SK-N-SH (cell line): ENCODE data around the gene CDH13. TPM values are rescaled to one million over a fixed set of nuclear protein-coding genes. Genes with fewer than 3 reads are reported as not detected.
A peak's percentile ranks its signal among the peaks of the same experiment; 100 is the strongest.

Source experiments
- CTCF ChIA-PET: fragments of 300-600, 350-600 bp; formaldehyde crosslinking; extraction: SDS; loops from one replicate; lab custom pipeline; 2021; lab: Yijun Ruan, JAX
- POLR2A ChIA-PET: fragments of 350-600 bp; sonication (Branson Sonifier 250); formaldehyde crosslinking; extraction: SDS; loops from one replicate; lab custom pipeline; 2020; ENCODE audit warnings: antibody characterized with exemption, inconsistent platforms; lab: Yijun Ruan, JAX
- DNase-seq: peaks from one replicate; pipeline ENCODE4 v3.0.0; 2012
- H2AFZ ChIP-seq: fragments of 200-600 bp; sonication (generic); 2 replicates; pipeline ENCODE4 v1.8.1; 2016; ENCODE audit warnings: antibody characterized with exemption, mild to moderate bottlenecking, low read depth
- H3F3A ChIP-seq: fragments of 200-600 bp; sonication (generic); replicated peaks from 2 replicates; pipeline ENCODE3; 2016; ENCODE audit warnings: antibody characterized with exemption, mild to moderate bottlenecking; ENCODE audit not compliant: insufficient read depth
- H3K27ac ChIP-seq, 2 experiments: fragments of 200-500 bp in 1 of 2; fragments of 200-600 bp in 1 of 2; sonication (Bioruptor generic) in 1 of 2; sonication (generic), shearing (Covaris generic) in 1 of 2; 2 replicates each; pipeline versions ENCODE4 v1.5.1 to v1.6.1; 2014 to 2016; ENCODE audit warnings: low read depth in 2 of 2, inconsistent platforms in 1 of 2, low read length in 1 of 2, mild to moderate bottlenecking in 1 of 2, mixed read lengths in 1 of 2
- H3K27me3 ChIP-seq: fragments of 200-600 bp; sonication (generic), shearing (Covaris generic); 2 replicates; pipeline ENCODE4 v1.6.1; 2016; ENCODE audit warnings: mixed run types; ENCODE audit not compliant: insufficient read depth
- H3K36me3 ChIP-seq, 2 experiments: fragments of 200-500 bp in 1 of 2; fragments of 200-600 bp in 1 of 2; sonication (Bioruptor generic) in 1 of 2; sonication (generic) in 1 of 2; replicated peaks in 1 of 2; 2 replicates each; pipeline versions ENCODE3 to v1.5.1; 2014 to 2016; ENCODE audit warnings: low read length in 1 of 2, mild to moderate bottlenecking in 1 of 2; ENCODE audit not compliant: insufficient read depth in 2 of 2, control insufficient read depth in 1 of 2
- H3K4me1 ChIP-seq, 2 experiments: fragments of 200-500 bp in 1 of 2; fragments of 200-600 bp in 1 of 2; sonication (Bioruptor generic) in 1 of 2; sonication (generic), shearing (Covaris generic) in 1 of 2; 2 replicates each; pipeline versions ENCODE4 v1.5.1 to v1.6.1; 2014 to 2016; ENCODE audit warnings: low read depth in 1 of 2, low read length in 1 of 2, mixed run types in 1 of 2; ENCODE audit not compliant: insufficient read depth in 2 of 2, control insufficient read depth in 1 of 2
- H3K4me2 ChIP-seq: fragments of 200-600 bp; sonication (generic), shearing (Covaris generic); 2 replicates; pipeline ENCODE4 v1.6.1; 2017; ENCODE audit warnings: mixed run types
- H3K4me3 ChIP-seq, 2 experiments: fragments of 200-500 bp in 1 of 2; fragments of 200-600 bp in 1 of 2; sonication (Bioruptor generic) in 1 of 2; sonication (generic), shearing (Covaris generic) in 1 of 2; 2 replicates each; pipeline versions ENCODE4 v1.5.1 to v1.8.1; 2014 to 2016; ENCODE audit warnings: low read depth in 2 of 2, inconsistent platforms in 1 of 2, low read length in 1 of 2, mild to moderate bottlenecking in 1 of 2, mixed read lengths in 1 of 2, moderate library complexity in 1 of 2
- H3K79me2 ChIP-seq: fragments of 200-600 bp; sonication (generic); 2 replicates; pipeline ENCODE4 v1.8.1; 2017; ENCODE audit warnings: mild to moderate bottlenecking; ENCODE audit not compliant: insufficient read depth
- H3K9ac ChIP-seq: fragments of 200-600 bp; sonication (generic); 2 replicates; pipeline ENCODE4 v1.6.1; 2017; ENCODE audit warnings: mixed run types
- H3K9me2 ChIP-seq: fragments of 200-600 bp; sonication (generic); 2 replicates; pipeline ENCODE4 v1.6.1; 2017; ENCODE audit warnings: mixed run types
- H3K9me3 ChIP-seq: fragments of 200-600 bp; sonication (generic); 2 replicates; pipeline ENCODE4 v1.6.1; 2017; ENCODE audit warnings: mixed run types, mild to moderate bottlenecking, moderate library complexity
- H4K20me1 ChIP-seq: fragments of 200-600 bp; sonication (generic); 2 replicates; pipeline ENCODE4 v1.6.1; 2017; ENCODE audit warnings: mild to moderate bottlenecking, mixed run types; ENCODE audit not compliant: insufficient read depth
- EP300 ChIP-seq, 2 experiments: IDR thresholded peaks; 2 replicates each; pipeline versions ENCODE4 v1.4.0 to v1.6.1; 2012; ENCODE audit warnings: borderline replicate concordance in 1 of 2, low read depth in 1 of 2, low read length in 1 of 2
- EZH2phosphoT487 ChIP-seq: fragments of 200-600 bp; sonication (generic); IDR thresholded peaks from 2 replicates; pipeline ENCODE4 v1.6.1; 2017; ENCODE audit warnings: low read depth, mixed run types, mild to moderate bottlenecking, antibody characterized with exemption, moderate library complexity, borderline replicate concordance
- FOSL2 ChIP-seq: IDR thresholded peaks from 2 replicates; pipeline ENCODE4 v1.4.0; 2012; ENCODE audit warnings: low read depth, mild to moderate bottlenecking, moderate library complexity, borderline replicate concordance
- FOXM1 ChIP-seq: IDR thresholded peaks from 2 replicates; pipeline ENCODE4 v1.4.0; 2012; ENCODE audit warnings: low read depth, mild to moderate bottlenecking
- GABPA ChIP-seq: IDR thresholded peaks from 2 replicates; pipeline ENCODE4 v1.4.0; 2012; ENCODE audit warnings: low read depth, mild to moderate bottlenecking
- JUND ChIP-seq: IDR thresholded peaks from 2 replicates; pipeline ENCODE4 v1.4.0; 2012
- MEF2A ChIP-seq: IDR thresholded peaks from 2 replicates; pipeline ENCODE4 v1.4.0; 2012; ENCODE audit warnings: low read depth, borderline replicate concordance
- MXI1 ChIP-seq: IDR thresholded peaks from 2 replicates; pipeline ENCODE4 v1.6.1; 2012; ENCODE audit warnings: mild to moderate bottlenecking, low read depth, low read length, improper control_type of control experiment
- PBX3 ChIP-seq: IDR thresholded peaks from 2 replicates; pipeline ENCODE4; 2012
- RAD21 ChIP-seq: IDR thresholded peaks from 2 replicates; pipeline ENCODE4 v1.6.1; 2012; ENCODE audit warnings: mild to moderate bottlenecking, low read length
- RFX5 ChIP-seq: IDR thresholded peaks from 2 replicates; pipeline ENCODE4 v1.6.1; 2012; ENCODE audit warnings: mild to moderate bottlenecking, improper control_type of control experiment, low read length
- RXRA ChIP-seq: IDR thresholded peaks from 2 replicates; pipeline ENCODE4 v1.4.0; 2012; ENCODE audit warnings: low read depth, mild to moderate bottlenecking, borderline replicate concordance
- SIN3A ChIP-seq: IDR thresholded peaks from 2 replicates; pipeline ENCODE4 v1.6.1; 2012; ENCODE audit warnings: low read depth, mild to moderate bottlenecking, low read length, moderate library complexity, borderline replicate concordance
- TAF1 ChIP-seq: IDR thresholded peaks from 2 replicates; pipeline ENCODE4 v1.6.1; 2012; ENCODE audit warnings: low read depth, mild to moderate bottlenecking, low read length, moderate library complexity, borderline replicate concordance
- TEAD4 ChIP-seq: IDR thresholded peaks from 2 replicates; pipeline ENCODE4 v1.4.0; 2012; ENCODE audit warnings: mild to moderate bottlenecking, borderline replicate concordance; ENCODE audit not compliant: insufficient read depth
- YY1 ChIP-seq: IDR thresholded peaks from 2 replicates; pipeline ENCODE4 v1.4.0; 2012; ENCODE audit warnings: low read depth, mild to moderate bottlenecking
- WGBS: methylation state at CpG from one replicate; pipeline ENCODE4 v1.1.6; 2017; ENCODE audit warnings: low lambda C conversion rate; 5-methylcytosine and 5-hydroxymethylcytosine counted together
- polyA plus RNA-seq, 3 experiments: library from polyadenylated mRNA; depleted of rRNA; stranded (reverse); fragments of >200 nt; gene quantifications; 2 replicates each; pipeline ENCODE4 v1.2.3, GENCODE V29; 2012
- TF ChIP-seq, protein P1 (sequence below): fragments of 150-350 bp; IDR thresholded peaks from 2 replicates; pipeline ENCODE4 v1.6.1; 2016; ENCODE audit warnings: mild to moderate bottlenecking, low read depth, low read length
- TF ChIP-seq, protein P2 (sequence below): IDR thresholded peaks from 2 replicates; pipeline ENCODE4 v1.4.0; 2012; ENCODE audit warnings: low read depth, borderline replicate concordance
- TF ChIP-seq, protein P3 (sequence below): IDR thresholded peaks from 2 replicates; pipeline ENCODE4 v1.6.1; 2012; ENCODE audit warnings: mild to moderate bottlenecking, low read depth, low read length, moderate library complexity
- TF ChIP-seq, protein P4 (sequence below): fragments of 150-350 bp; IDR thresholded peaks from 2 replicates; pipeline ENCODE4 v1.6.1; 2017; ENCODE audit warnings: antibody characterized with exemption, low read length, low read depth, borderline replicate concordance

The CDH13 gene
- polyA plus RNA-seq, 1 of the 3 experiments (the other 2 are of a cell fraction) = 93.0 TPM

DNA sequence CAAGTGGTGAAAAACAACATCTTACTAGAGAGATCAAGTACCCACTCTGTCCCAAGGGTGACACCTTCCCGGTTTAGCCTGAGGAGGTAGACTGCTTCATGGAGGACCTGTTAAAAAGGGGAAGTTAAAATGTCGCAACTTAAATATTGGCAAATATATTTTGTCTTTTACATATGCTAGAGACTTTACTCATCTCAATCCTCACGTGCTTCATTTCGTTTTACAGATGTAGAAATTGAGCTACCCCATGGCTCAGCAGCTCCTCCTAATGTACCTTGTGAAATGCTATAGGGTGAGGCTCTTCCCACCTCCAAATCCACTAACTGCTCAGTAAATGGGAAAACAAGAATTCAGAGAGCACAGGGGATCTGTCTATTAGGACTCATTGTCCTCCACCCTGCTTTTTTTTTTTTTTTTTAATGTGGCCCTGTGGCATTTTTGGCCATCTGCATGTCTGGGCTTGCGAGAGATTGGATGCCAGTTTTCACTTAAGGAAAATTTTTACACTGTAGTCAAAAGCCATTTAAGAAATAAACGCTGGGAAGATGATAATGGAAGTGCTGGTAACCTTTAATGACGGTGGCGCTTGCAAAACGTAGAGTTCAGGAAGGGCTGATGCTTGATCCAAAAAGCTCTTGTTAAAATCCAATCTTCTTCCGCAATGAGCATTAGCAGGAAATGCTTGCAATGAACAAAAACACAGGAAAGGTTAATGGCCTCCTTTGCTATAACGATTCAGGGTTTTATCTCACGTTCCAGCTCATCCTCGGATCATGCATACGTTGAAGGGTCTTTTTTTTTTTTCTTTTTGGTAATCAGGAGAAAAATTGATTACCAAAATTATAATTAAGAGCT, 1220.8 kb downstream of the CDH13 start:
- POLR2A ChIA-PET = no interaction called here
- Histone ChIP-seq H3F3A (no peaks in the 10 kb centered on the region), H3K4me2 (no peak overlapping the region), H3K4me3 (no peak overlapping the region), H3K9me2 (no peaks in the 10 kb centered on the region), H3K36me3 (no peaks in the 10 kb centered on the region), H4K20me1 (no peaks in the 10 kb centered on the region), H2AFZ (no peak overlapping the region), H3K27me3 (no peaks in the 10 kb centered on the region; the same call in 1 of the 2 replicates), H3K79me2 (no peaks in the 10 kb centered on the region), H3K27ac (peak overlapping the region in 1 of 2 experiments; percentile 72; a peak in 2 of 4 replicates), H3K4me1 (no peaks in the 10 kb centered on the region; a peak in 2 of 4 replicates), H3K9ac (no peak overlapping the region), H3K9me3 (no peaks in the 10 kb centered on the region)
- WGBS = 36% methylated on average over 14 of the region's 14 CpGs
- peak; percentile 74 for DNase-seq
- CTCF ChIA-PET = interaction anchor here (1.1 to 1.4 kb wide), 2 partner anchors 21 to 40 kb away, joined by 3 to 10 read pairs; no protein-coding TSS in a partner anchor
- TF ChIP-seq, protein P1, sequence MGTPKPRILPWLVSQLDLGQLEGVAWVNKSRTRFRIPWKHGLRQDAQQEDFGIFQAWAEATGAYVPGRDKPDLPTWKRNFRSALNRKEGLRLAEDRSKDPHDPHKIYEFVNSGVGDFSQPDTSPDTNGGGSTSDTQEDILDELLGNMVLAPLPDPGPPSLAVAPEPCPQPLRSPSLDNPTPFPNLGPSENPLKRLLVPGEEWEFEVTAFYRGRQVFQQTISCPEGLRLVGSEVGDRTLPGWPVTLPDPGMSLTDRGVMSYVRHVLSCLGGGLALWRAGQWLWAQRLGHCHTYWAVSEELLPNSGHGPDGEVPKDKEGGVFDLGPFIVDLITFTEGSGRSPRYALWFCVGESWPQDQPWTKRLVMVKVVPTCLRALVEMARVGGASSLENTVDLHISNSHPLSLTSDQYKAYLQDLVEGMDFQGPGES = no peak
- TF ChIP-seq YY1 (no peak), MEF2A (no peak), RAD21 (no peak), TEAD4 (no peak), RFX5 (no peak), TAF1 (no peak), EP300 (IDR thresholded peaks at IDR 0.05; ENCODE audit: borderline replicate concordance in 1 of 2, low read depth in 1 of 2, low read length in 1 of 2) (no peak), SIN3A (no peak), GABPA (no peak), MXI1 (no peak), PBX3 (no peak), EZH2phosphoT487 (no peak), FOSL2 (no peak), RXRA (no peak), FOXM1 (no peak), JUND (no peak)
- TF ChIP-seq, protein P2, sequence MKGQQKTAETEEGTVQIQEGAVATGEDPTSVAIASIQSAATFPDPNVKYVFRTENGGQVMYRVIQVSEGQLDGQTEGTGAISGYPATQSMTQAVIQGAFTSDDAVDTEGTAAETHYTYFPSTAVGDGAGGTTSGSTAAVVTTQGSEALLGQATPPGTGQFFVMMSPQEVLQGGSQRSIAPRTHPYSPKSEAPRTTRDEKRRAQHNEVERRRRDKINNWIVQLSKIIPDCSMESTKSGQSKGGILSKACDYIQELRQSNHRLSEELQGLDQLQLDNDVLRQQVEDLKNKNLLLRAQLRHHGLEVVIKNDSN = no peak
- TF ChIP-seq, protein P3, sequence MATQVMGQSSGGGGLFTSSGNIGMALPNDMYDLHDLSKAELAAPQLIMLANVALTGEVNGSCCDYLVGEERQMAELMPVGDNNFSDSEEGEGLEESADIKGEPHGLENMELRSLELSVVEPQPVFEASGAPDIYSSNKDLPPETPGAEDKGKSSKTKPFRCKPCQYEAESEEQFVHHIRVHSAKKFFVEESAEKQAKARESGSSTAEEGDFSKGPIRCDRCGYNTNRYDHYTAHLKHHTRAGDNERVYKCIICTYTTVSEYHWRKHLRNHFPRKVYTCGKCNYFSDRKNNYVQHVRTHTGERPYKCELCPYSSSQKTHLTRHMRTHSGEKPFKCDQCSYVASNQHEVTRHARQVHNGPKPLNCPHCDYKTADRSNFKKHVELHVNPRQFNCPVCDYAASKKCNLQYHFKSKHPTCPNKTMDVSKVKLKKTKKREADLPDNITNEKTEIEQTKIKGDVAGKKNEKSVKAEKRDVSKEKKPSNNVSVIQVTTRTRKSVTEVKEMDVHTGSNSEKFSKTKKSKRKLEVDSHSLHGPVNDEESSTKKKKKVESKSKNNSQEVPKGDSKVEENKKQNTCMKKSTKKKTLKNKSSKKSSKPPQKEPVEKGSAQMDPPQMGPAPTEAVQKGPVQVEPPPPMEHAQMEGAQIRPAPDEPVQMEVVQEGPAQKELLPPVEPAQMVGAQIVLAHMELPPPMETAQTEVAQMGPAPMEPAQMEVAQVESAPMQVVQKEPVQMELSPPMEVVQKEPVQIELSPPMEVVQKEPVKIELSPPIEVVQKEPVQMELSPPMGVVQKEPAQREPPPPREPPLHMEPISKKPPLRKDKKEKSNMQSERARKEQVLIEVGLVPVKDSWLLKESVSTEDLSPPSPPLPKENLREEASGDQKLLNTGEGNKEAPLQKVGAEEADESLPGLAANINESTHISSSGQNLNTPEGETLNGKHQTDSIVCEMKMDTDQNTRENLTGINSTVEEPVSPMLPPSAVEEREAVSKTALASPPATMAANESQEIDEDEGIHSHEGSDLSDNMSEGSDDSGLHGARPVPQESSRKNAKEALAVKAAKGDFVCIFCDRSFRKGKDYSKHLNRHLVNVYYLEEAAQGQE = no peak
- TF ChIP-seq, protein P4, sequence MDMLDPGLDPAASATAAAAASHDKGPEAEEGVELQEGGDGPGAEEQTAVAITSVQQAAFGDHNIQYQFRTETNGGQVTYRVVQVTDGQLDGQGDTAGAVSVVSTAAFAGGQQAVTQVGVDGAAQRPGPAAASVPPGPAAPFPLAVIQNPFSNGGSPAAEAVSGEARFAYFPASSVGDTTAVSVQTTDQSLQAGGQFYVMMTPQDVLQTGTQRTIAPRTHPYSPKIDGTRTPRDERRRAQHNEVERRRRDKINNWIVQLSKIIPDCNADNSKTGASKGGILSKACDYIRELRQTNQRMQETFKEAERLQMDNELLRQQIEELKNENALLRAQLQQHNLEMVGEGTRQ = no peak
